IPS DF 4.7 (cell line): Measurements from ENCODE around the gene TDRD6.

Source experiments
- DNase-seq: peaks from one replicate; pipeline ENCODE4 v3.0.0-alpha.2; 2013; ENCODE audit warnings: low spot score; ENCODE audit errors: extremely low read depth

TDRD6 gene

GRCh38 chr6:46677314-46677654 lies 10.4 kb upstream of the TDRD6 start:
- DNase-seq, result no peak

GRCh38 chr6:46684771-46685170 lies 2.9 kb upstream of the TDRD6 start:
- no peak for DNase-seq

GRCh38 chr6:46688117-46688965 lies 656 bp downstream of the TDRD6 start:
- DNase-seq, result no peak

GRCh38 chr6:46688966-46689335 lies 1.3 kb downstream of the TDRD6 start:
- DNase-seq, result no peak

- DNase-seq, result no peak
Measured at GRCh38 chr6:46689657-46690056, 2.0 kb downstream of the TDRD6 start.

- DNase-seq, result no peak
Measured at GRCh38 chr6:46690141-46690755, 2.6 kb downstream of the TDRD6 start.

- no peak for DNase-seq
Measured at GRCh38 chr6:46690911-46691451, 3.3 kb downstream of the TDRD6 start.

- DNase-seq, result no peak
Measured at GRCh38 chr6:46699970-46700369, 12.3 kb downstream of the TDRD6 start.

- DNase-seq, result no peak
Measured at GRCh38 chr6:46704562-46704961, 16.9 kb downstream of the TDRD6 start.

- no peak for DNase-seq
Measured at GRCh38 chr6:46706464-46706863, 18.8 kb downstream of the TDRD6 start.

GRCh38 chr6:46711491-46711890 lies 23.8 kb downstream of the TDRD6 start:
- DNase-seq, result no peak

GRCh38 chr6:46715141-46715540 lies 27.5 kb downstream of the TDRD6 start:
- no peak for DNase-seq

GRCh38 chr6:46719099-46719498 lies 31.4 kb downstream of the TDRD6 start:
- no peak for DNase-seq

- DNase-seq, result no peak
Measured at GRCh38 chr6:46720401-46720800, 32.7 kb downstream of the TDRD6 start.

GRCh38 chr6:46729787-46730326 lies 42.2 kb downstream of the TDRD6 start:
- DNase-seq, result no peak

- no peak for DNase-seq
Measured at GRCh38 chr6:46730921-46731461, 43.3 kb downstream of the TDRD6 start.

GRCh38 chr6:46733341-46733801 lies 45.7 kb downstream of the TDRD6 start:
- DNase-seq, result no peak

GRCh38 chr6:46734867-46735719 lies 47.4 kb downstream of the TDRD6 start, which contains the start of gene PLA2G7:
TSS of gene PLA2G7 (minus strand) at chr6:46735375. CDS start at chr6:46722891, 12,484 bp downstream.
- no peak for DNase-seq

- no peak for DNase-seq
Measured at GRCh38 chr6:46735720-46736031, 48.0 kb downstream of the TDRD6 start.

GRCh38 chr6:46736906-46737305 lies 49.2 kb downstream of the TDRD6 start:
- DNase-seq, result no peak

- no peak for DNase-seq
Measured at GRCh38 chr6:46741482-46741881, 53.8 kb downstream of the TDRD6 start.
